ENCODE data around the gene PARP9. TPM values are rescaled to one million over a fixed set of nuclear protein-coding genes. Genes with fewer than 3 reads are reported as not detected.

Gene PARP9
- total RNA-seq, 1 experiment from 2014 or later, result 14.8 TPM

DNA sequence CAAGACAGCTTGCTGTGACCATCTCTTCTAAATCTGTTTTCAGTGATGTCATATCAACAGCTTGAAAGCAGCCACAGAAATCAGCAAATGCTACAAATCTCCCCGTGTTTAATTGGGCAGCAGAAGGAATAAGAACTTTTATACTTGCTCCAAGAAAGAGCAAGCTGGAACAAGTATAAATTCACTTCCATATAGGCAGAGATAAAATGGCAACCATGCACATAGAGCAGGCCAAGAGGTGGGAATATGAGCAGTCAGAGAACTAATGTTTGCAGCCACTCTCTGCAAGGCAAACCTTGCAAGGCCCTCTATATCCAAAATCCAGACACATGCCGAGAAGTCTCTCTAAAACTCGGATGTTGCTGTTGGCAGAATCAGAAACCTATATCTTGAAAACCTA is 16.0 kb downstream of the PARP9 start:
- POLR2A ChIA-PET (ENCODE audit: unreplicated experiment), result no interaction called here
- no TSS peak for BruUV-seq (replicated peaks)
- Histone ChIP-seq H3K4me1 (ENCODE audit: insufficient read depth, low read length) (no peaks in the 10 kb centered on the region), H3K9me2 (replicated peaks; ENCODE audit: low read length) (no peaks in the 10 kb centered on the region), H2AFZ (ENCODE audit: low read length) (no peak overlapping the region), H3K36me3 (ENCODE audit: low read depth, low read length) (no peaks in the 10 kb centered on the region), H3K27me3 (ENCODE audit: low read length) (no peaks in the 10 kb centered on the region), H3K27ac (ENCODE audit: low read length) (no peak overlapping the region), H3K4me2 (ENCODE audit: low read length) (no peak overlapping the region), H3K9me3 (ENCODE audit: low read length) (no peaks in the 10 kb centered on the region), H4K20me1 (ENCODE audit: low read length) (no peaks in the 10 kb centered on the region), H3F3A (ENCODE audit: low read length, unreplicated experiment) (no peaks in the 10 kb centered on the region), H3K4me3 (ENCODE audit: low read length) (no peak overlapping the region), H3K79me2 (ENCODE audit: low read length) (no peaks in the 10 kb centered on the region), H3K9ac (ENCODE audit: low read length) (no peak overlapping the region)
- CTCF ChIA-PET, result interaction anchor here (0.8 kb wide), 1 partner anchor 131 kb away, joined by 3 read pairs; no protein-coding TSS in a partner anchor
- ATAC-seq (no peak), DNase-seq (no peak)
- intact Hi-C loops (cut with micrococcal nuclease), result no loop called here
- TF ChIP-seq, protein P1, sequence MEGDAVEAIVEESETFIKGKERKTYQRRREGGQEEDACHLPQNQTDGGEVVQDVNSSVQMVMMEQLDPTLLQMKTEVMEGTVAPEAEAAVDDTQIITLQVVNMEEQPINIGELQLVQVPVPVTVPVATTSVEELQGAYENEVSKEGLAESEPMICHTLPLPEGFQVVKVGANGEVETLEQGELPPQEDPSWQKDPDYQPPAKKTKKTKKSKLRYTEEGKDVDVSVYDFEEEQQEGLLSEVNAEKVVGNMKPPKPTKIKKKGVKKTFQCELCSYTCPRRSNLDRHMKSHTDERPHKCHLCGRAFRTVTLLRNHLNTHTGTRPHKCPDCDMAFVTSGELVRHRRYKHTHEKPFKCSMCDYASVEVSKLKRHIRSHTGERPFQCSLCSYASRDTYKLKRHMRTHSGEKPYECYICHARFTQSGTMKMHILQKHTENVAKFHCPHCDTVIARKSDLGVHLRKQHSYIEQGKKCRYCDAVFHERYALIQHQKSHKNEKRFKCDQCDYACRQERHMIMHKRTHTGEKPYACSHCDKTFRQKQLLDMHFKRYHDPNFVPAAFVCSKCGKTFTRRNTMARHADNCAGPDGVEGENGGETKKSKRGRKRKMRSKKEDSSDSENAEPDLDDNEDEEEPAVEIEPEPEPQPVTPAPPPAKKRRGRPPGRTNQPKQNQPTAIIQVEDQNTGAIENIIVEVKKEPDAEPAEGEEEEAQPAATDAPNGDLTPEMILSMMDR (conservative IDR thresholded peaks at IDR 0.05; ENCODE audit: low read depth, low read length), result no peak
- TF ChIP-seq EZH2phosphoT487 (IDR thresholded peaks at IDR 0.05; ENCODE audit: borderline replicate concordance, low read length) (no peak), EZH2 (IDR thresholded peaks at IDR 0.05; ENCODE audit: low read length, unreplicated experiment) (no peak)

DNA sequence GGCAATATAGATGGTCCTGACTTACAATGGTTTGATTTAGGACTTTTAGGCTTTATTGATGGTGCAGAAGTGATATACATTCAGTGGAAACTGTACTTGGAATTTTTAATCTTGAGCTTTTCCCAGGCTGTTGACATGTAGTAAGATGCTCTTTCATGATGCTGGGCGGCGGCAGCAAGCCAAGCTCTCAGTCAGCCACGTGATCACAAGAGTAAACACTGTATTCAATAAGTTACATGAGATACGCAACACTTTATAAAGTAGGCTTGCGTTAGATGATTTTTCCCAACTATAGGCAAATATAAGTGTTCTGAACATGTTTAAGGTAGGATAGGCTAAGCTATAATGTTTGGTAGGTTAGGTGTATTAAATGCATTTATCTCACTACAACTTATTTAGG is 17.9 kb downstream of the PARP9 start:
- Histone ChIP-seq H3K4me1 (ENCODE audit: insufficient read depth, low read length) (no peaks in the 10 kb centered on the region), H4K20me1 (ENCODE audit: low read length) (no peaks in the 10 kb centered on the region), H3K27ac (ENCODE audit: low read length) (no peak overlapping the region), H3K9ac (ENCODE audit: low read length) (no peak overlapping the region), H2AFZ (ENCODE audit: low read length) (no peak overlapping the region), H3K9me3 (ENCODE audit: low read length) (no peaks in the 10 kb centered on the region), H3K4me3 (ENCODE audit: low read length) (no peak overlapping the region), H3K79me2 (ENCODE audit: low read length) (no peaks in the 10 kb centered on the region), H3K9me2 (replicated peaks; ENCODE audit: low read length) (no peaks in the 10 kb centered on the region), H3K36me3 (ENCODE audit: low read depth, low read length) (no peaks in the 10 kb centered on the region), H3K4me2 (ENCODE audit: low read length) (no peak overlapping the region), H3K27me3 (ENCODE audit: low read length) (no peaks in the 10 kb centered on the region), H3F3A (ENCODE audit: low read length, unreplicated experiment) (no peaks in the 10 kb centered on the region)
- intact Hi-C loops (cut with micrococcal nuclease), result no loop called here
- POLR2A ChIA-PET (ENCODE audit: unreplicated experiment), result no interaction called here
- ATAC-seq, result no peak
- no TSS peak for BruUV-seq (replicated peaks)
- CTCF ChIA-PET, result no interaction called here
- TF ChIP-seq, protein P1 (conservative IDR thresholded peaks at IDR 0.05; ENCODE audit: low read depth, low read length), result no peak
- TF ChIP-seq EZH2phosphoT487 (IDR thresholded peaks at IDR 0.05; ENCODE audit: borderline replicate concordance, low read length), result no peak
- DNase-seq, result no peak

DNA sequence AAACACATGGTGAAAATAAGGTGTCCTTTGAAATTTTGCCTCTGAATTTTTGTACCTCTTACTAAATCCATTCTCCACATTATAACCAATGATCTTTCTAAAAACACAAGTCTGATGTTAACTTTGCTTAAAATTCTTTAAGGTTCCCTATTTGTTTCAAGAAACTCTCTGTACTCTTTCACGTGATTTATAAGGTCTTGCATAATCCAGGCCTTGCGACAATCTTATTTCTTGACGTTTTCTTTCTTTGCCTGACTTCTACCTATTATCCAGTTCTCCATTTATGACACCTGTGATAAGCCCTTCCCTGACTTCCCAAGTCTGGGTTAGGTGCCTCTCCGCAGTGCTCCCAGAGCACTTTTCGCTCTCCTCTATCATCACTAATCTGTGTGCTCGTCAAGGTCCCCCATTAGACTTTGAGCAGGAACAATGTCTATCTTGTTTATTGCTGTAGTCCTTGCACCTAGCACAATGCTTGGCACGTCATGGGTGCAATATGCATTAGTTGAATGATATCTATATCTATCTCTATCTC is 25.1 kb downstream of the PARP9 start:
- POLR2A ChIA-PET (ENCODE audit: unreplicated experiment), result no interaction called here
- no peaks in the 10 kb centered on the region for H3K9me2 ChIP-seq (replicated peaks; ENCODE audit: low read length)
- TF ChIP-seq EZH2 (IDR thresholded peaks at IDR 0.05; ENCODE audit: low read length, unreplicated experiment), result no peak
- no peak for TF ChIP-seq EZH2phosphoT487 (IDR thresholded peaks at IDR 0.05; ENCODE audit: borderline replicate concordance, low read length)
- TF ChIP-seq, protein P1 (conservative IDR thresholded peaks at IDR 0.05; ENCODE audit: low read depth, low read length), result no peak
- H3K9ac ChIP-seq (ENCODE audit: low read length), result no peak overlapping the region
- H3F3A ChIP-seq (ENCODE audit: low read length, unreplicated experiment), result peaks cover 5% of the 10 kb centered on the region
- no peak overlapping the region for H2AFZ ChIP-seq (ENCODE audit: low read length)
- no peaks in the 10 kb centered on the region for H3K79me2 ChIP-seq (ENCODE audit: low read length)
- no peaks in the 10 kb centered on the region for H4K20me1 ChIP-seq (ENCODE audit: low read length)
- intact Hi-C loops (cut with micrococcal nuclease), result no loop called here
- no peak overlapping the region for H3K4me2 ChIP-seq (ENCODE audit: low read length)
- CTCF ChIA-PET, result no interaction called here
- no peak overlapping the region for H3K27ac ChIP-seq (ENCODE audit: low read length)
- 0 out of 2 replicates have a peak, but pooled peaks cover 3% of the 10 kb centered on the region for H3K36me3 ChIP-seq (ENCODE audit: low read depth, low read length)
- no peaks in the 10 kb centered on the region for H3K27me3 ChIP-seq (ENCODE audit: low read length)
- ATAC-seq (no peak), DNase-seq (no peak)
- H3K9me3 ChIP-seq (ENCODE audit: low read length), result no peaks in the 10 kb centered on the region
- no TSS peak for BruUV-seq (replicated peaks)
- H3K4me1 ChIP-seq (ENCODE audit: insufficient read depth, low read length), result peaks cover 12% of the 10 kb centered on the region
- H3K4me3 ChIP-seq (ENCODE audit: low read length), result no peak overlapping the region

Data from PC-3 (cell line).